Thyroid gland (tissue), 4 donors: ENCODE data around the gene VTA1. TPM values are rescaled to one million over a fixed set of nuclear protein-coding genes. Genes with fewer than 3 reads are reported as not detected.

Experiments
- DNase-seq, 2 donors: peaks; one replicate each; pipeline ENCODE4 v3.0.0-alpha.2; 2019
- H3K27ac ChIP-seq, 3 donors: fragments of 200-600 bp; sonication (generic); 1 replicate in 2 of 3; 2 replicates in 1 of 3; pipeline ENCODE4 v1.5.1; 2016 to 2019; ENCODE audit warnings: mild to moderate bottlenecking in 1 of 3, moderate library complexity in 1 of 3
- H3K27me3 ChIP-seq: fragments of 200-600 bp; sonication (generic); one replicate; pipeline ENCODE4 v1.5.1; 2019
- H3K36me3 ChIP-seq, 2 donors: fragments of 200-600 bp; sonication (generic); one replicate each; pipeline ENCODE4 v1.5.1; 2016 to 2019
- H3K4me1 ChIP-seq, 2 donors: fragments of 200-600 bp; sonication (generic); one replicate each; pipeline ENCODE4 v1.5.1; 2017 to 2019
- H3K4me3 ChIP-seq, 3 donors: fragments of 200-600 bp; sonication (generic); replicated peaks in 1 of 3; 1 replicate in 2 of 3; 2 replicates in 1 of 3; pipeline ENCODE4 v1.5.1; 2016; ENCODE audit warnings: mild to moderate bottlenecking in 1 of 3
- H3K9me3 ChIP-seq: fragments of 200-600 bp; sonication (generic); one replicate; pipeline ENCODE4 v1.5.1; 2017
- CTCF ChIP-seq, 6 experiments: fragments of 200-600 bp in 3 of 6; fragments of 450-650 bp in 3 of 6; sonication (generic) in 3 of 6; IDR thresholded peaks; one replicate each; pipeline ENCODE4 v1.5.1; 2016 to 2019; ENCODE audit warnings: antibody characterized with exemption in 6 of 6, mild to moderate bottlenecking in 2 of 6, inconsistent platforms in 1 of 6, moderate library complexity in 1 of 6
- POLR2A ChIP-seq, 2 donors: fragments of 450-650 bp; IDR thresholded peaks; one replicate each; pipeline ENCODE4 v1.6.1; 2017; ENCODE audit warnings: antibody characterized with exemption in 2 of 2, mild to moderate bottlenecking in 2 of 2, moderate library complexity in 1 of 2
- WGBS, 2 donors: methylation state at CpG; one replicate each; pipeline ENCODE4 v1.1.5; 2017; 5-methylcytosine and 5-hydroxymethylcytosine counted together
- intact Hi-C: fragments of 100-400 bp; cut with DNase I; formaldehyde crosslinking; loops from one replicate; pipeline ENCODE4 v1.15.1; 2023
- total RNA-seq, 4 donors: library from RNA; depleted of rRNA; stranded (reverse); fragments of >200 nt; gene quantifications; one replicate each; pipeline ENCODE4 v1.2.3, GENCODE V29; 2016

Gene VTA1
- total RNA-seq, 4 donors from 2014 or later: 33.6 to 54.5 (median 47.0) TPM

GRCh38 chr6:142242269-142242668, 95.2 kb downstream of the VTA1 start:
- no peaks in the 10 kb centered on the region for H3K4me1 ChIP-seq
- 66 to 71% methylated on average over 4 of the region's 4 CpGs for WGBS, 2 donors
- no peak overlapping the region for H3K27ac ChIP-seq
- DNase-seq: no peak
- no peak overlapping the region for H3K4me3 ChIP-seq
- no peaks in the 10 kb centered on the region for H3K9me3 ChIP-seq
- no peaks in the 10 kb centered on the region for H3K27me3 ChIP-seq
- no peaks in the 10 kb centered on the region for H3K36me3 ChIP-seq
- intact Hi-C loops: no loop called here
- TF ChIP-seq CTCF (IDR thresholded peaks at IDR 0.05): no peak
- no peak for TF ChIP-seq POLR2A (IDR thresholded peaks at IDR 0.05)

GRCh38 chr6:142246960-142247359, 99.9 kb downstream of the VTA1 start:
- Histone ChIP-seq H3K4me1 (no peaks in the 10 kb centered on the region), H3K9me3 (no peaks in the 10 kb centered on the region), H3K36me3 (no peaks in the 10 kb centered on the region), H3K27me3 (no peaks in the 10 kb centered on the region), H3K4me3 (no peak overlapping the region), H3K27ac (no peak overlapping the region)
- DNase-seq: no peak
- TF ChIP-seq POLR2A (IDR thresholded peaks at IDR 0.05) (no peak), CTCF (IDR thresholded peaks at IDR 0.05) (no peak)
- intact Hi-C loops: no loop called here
- 79 to 80% methylated on average over 6 of the region's 6 CpGs for WGBS, 2 donors

DNA sequence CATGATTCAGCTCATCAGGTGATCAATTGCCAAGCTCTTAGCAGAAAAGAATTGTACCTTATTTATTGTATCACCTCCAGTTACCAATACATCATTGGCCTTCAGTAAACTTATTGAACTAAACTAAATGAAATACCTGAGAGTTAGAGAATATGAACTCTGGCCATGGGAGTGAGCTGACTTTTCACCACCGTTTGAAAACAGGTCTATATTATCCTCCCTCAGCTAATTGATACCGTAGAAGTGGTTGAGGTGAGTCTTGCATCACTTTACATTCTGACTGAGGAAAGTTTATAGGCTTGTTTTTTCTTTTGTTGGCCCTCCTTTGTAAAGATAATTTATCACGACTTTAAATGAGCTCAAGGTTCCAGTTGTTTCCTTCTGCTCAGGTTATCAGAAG, 102.2 kb downstream of the VTA1 start:
- intact Hi-C loops: no loop called here
- WGBS, 2 donors: 69 to 75% methylated on average over 3 of the region's 3 CpGs

GRCh38 chr6:142251930-142252445, 104.9 kb downstream of the VTA1 start:
- no peak overlapping the region for H3K4me3 ChIP-seq
- intact Hi-C loops: no loop called here
- no peaks in the 10 kb centered on the region for H3K36me3 ChIP-seq
- 48 to 55% methylated on average over 1 of the region's 1 CpG for WGBS, 2 donors
- no peak overlapping the region for H3K27ac ChIP-seq
- DNase-seq: no peak
- no peaks in the 10 kb centered on the region for H3K9me3 ChIP-seq
- no peak for TF ChIP-seq CTCF (IDR thresholded peaks at IDR 0.05)
- TF ChIP-seq POLR2A (IDR thresholded peaks at IDR 0.05): no peak
- H3K27me3 ChIP-seq: no peaks in the 10 kb centered on the region
- H3K4me1 ChIP-seq: no peaks in the 10 kb centered on the region

More for the DNA sequence above, 102.2 kb downstream of the VTA1 start:
- H3K4me3 ChIP-seq: no peak overlapping the region
- no peaks in the 10 kb centered on the region for H3K4me1 ChIP-seq
- H3K36me3 ChIP-seq: no peaks in the 10 kb centered on the region
- no peaks in the 10 kb centered on the region for H3K27me3 ChIP-seq
- no peak for TF ChIP-seq CTCF (IDR thresholded peaks at IDR 0.05)
- TF ChIP-seq POLR2A (IDR thresholded peaks at IDR 0.05): no peak
- no peaks in the 10 kb centered on the region for H3K9me3 ChIP-seq
- DNase-seq: no peak
- no peak overlapping the region for H3K27ac ChIP-seq

DNA sequence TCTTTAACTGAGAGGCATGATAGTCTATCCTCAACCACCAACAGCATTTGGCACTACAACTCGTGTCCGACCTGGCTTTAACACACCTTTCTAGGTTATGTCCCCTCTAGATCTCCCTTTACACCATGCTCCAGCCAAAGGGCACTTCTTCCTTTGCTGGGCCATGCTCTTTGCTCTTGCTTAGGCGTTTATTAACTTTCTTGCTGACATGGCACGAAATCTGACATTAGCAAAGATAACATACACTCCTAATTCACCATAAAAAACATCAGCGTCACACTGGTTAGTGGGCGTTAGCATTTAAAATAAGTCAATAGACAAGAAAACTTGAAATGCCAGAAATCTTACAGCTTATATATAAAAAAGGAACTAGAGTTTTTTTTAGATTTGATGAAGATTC, 107.5 kb downstream of the VTA1 start:
- Histone ChIP-seq H3K36me3 (no peaks in the 10 kb centered on the region), H3K9me3 (no peaks in the 10 kb centered on the region), H3K27ac (no peak overlapping the region), H3K4me3 (no peak overlapping the region), H3K4me1 (no peaks in the 10 kb centered on the region), H3K27me3 (no peaks in the 10 kb centered on the region)
- WGBS, 2 donors: 79 to 82% methylated on average over 6 of the region's 6 CpGs
- DNase-seq: no peak
- no peak for TF ChIP-seq CTCF (IDR thresholded peaks at IDR 0.05)
- intact Hi-C loops: no loop called here
